OCI-M2 (cell line): ENCODE data around the gene PDCD2L.
A peak's percentile ranks its signal among the peaks of the same experiment; 100 is the strongest.
"Not testable (repeated sequence)": the region's sequence is repeated elsewhere in the genome, so short reads cannot be mapped to it uniquely, and the experiment has no call there.

Experiments
- DNase-seq: peaks from one replicate; lab custom pipeline; 2025; ENCODE audit not compliant: unreplicated experiment; lab: John Stamatoyannopoulos, UW

PDCD2L gene, protein sequence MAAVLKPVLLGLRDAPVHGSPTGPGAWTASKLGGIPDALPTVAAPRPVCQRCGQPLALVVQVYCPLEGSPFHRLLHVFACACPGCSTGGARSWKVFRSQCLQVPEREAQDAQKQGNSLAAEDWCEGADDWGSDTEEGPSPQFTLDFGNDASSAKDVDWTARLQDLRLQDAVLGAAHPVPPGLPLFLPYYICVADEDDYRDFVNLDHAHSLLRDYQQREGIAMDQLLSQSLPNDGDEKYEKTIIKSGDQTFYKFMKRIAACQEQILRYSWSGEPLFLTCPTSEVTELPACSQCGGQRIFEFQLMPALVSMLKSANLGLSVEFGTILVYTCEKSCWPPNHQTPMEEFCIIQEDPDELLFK

DNA sequence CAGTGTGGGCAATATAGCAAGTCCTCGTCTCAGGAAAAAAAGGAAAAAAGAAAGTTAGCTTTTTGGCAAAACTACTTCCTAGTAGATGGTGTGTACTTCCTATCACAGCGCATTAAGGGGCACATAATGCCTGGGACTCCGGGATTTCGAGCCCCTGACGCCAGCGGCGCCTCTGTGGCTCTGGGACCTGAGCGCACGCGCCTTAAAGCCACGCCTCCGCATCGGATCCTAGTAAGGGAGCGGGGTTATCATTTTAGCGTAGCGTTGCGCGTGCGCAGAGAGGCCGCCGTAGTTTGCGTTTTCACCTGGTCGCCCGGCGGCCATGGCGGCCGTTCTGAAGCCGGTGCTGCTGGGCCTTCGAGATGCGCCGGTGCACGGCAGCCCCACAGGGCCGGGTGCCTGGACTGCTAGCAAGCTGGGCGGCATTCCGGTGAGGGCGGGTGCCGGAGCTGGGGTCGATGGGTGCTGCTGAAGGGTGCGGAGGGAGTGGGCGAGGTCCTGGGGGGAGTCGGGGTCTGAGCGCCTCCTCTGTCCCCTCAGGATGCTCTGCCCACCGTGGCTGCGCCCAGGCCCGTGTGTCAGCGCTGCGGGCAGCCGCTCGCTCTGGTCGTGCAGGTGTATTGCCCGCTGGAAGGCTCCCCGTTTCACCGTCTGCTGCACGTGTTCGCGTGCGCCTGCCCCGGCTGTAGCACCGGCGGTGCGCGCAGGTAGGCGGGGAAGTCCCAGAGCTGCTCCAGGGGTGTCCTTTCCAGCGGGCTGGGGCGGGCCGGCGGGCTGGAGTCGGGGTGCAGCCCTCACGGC, at the start of gene PDCD2L:
TSS of gene PDCD2L (plus strand) at position 291 of the 801 bp plus-strand sequence. CDS start at position 323, 32 bp downstream.
- DNase-seq = peak; percentile 98

DNA sequence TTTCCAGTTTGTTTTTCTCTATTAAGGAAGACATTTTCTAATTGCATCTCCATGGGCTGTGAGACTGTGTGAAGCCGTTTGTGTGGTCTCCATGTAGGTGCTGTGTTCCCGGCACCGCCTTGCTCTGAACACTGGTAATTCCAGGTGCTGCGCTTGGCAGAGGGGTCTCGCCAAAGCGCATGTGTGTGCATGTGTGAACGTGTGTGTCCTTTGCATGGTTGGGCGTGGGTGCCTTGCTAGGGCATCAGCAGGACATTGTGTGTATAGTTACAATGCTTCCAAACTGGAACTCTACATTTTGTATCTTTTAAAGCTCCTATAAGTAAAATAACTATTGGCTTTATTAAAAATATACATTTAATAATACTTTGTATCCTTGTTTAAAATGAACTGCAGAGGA, 49.0 kb upstream of the PDCD2L start:
- no peak for DNase-seq

DNA sequence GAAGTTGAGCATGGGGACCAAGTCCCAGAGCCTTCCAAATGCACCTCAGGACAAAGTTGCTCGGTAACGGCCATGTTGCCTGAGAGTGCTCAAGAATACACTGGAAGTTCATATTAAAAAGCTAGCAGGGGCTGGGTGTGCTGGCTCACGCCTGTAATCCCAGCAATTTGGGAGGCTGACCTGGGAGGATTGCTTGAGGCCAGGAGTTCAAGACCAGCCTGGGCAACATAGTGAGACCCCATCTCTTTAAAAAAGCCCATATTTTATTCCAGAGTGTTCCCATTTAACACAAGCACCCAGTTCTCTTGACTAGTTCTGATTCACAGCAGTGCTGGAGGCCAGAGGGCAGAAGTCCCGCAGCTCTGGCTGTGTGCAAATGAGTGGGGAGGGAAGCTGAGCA, 47.3 kb upstream of the PDCD2L start:
- no peak for DNase-seq

DNA sequence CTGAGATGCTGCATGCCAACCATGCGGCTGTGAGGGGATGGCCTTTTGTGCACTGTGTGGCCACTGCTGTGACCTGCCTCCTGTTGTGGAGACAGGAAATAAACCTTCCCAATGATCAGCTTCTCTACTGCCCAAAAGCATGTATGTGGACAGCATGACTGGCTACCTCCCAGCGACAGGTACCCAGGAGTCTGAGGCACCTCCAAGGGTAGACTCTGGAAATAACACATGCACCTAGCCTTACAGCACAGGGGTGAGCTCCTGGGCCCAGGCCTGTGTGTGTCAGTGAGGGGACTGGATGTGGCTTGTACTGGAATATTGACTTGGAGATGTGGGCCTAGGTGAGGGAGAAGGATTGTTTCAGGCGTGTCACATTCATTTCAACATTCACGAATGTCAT, 46.8 kb upstream of the PDCD2L start:
- no peak for DNase-seq

DNA sequence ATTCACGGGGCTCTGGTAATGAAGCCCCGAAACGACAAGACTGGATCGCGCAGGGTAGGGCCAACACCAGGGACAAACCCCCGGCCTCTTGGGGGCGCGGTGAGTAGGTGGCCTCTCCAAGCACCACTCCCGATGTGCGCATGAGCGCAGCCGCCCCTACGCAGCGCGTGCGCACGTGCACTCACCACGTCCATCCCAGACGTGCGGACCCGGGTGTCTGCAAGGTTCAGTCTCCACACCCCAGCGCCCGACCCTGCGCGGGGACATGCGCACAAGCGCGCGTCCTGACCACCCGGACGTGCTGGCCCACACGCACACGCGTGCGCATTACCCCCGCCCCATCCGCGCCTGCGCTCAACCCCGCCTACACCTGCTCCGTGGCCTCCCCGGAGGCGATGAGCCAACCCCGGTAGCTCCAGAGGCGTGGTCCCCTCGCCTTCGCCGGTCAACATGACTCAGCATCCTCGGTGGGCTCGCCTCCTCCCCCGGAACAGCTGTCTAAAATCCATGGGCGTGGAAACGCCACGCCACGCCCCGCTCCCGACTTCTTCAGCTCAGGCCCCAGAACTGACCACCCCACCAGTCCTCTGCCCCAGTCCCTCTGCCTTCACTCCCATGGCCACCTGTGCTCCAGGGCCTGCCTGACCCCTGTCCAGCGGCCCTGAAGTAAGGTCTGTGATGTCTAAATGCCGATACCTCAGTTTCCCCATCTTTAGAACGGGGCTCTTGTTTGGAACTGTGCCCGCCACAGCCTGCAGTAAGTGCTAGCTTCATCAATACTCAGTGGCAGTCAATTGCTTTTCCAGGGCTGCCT, 44.9 kb upstream of the PDCD2L start:
- DNase-seq = peak; percentile 99

DNA sequence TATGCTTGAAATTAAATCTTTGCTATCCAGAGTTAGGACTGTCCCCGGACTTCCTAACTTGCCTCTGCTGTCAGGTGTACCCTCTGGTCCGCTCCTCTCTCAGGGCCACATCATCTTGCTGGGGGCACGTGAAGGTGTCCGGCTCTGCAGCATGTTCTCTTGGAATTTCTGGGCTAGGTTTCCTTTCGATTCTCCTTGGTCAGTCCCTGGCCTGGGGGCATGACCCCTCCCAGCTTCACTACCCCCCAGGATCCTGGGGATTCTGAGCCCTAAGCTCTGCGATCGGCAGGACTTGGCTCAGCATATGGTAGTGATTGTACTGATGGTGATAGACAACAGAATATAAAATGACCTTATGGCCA, 44.3 kb upstream of the PDCD2L start:
- DNase-seq = no peak

DNA sequence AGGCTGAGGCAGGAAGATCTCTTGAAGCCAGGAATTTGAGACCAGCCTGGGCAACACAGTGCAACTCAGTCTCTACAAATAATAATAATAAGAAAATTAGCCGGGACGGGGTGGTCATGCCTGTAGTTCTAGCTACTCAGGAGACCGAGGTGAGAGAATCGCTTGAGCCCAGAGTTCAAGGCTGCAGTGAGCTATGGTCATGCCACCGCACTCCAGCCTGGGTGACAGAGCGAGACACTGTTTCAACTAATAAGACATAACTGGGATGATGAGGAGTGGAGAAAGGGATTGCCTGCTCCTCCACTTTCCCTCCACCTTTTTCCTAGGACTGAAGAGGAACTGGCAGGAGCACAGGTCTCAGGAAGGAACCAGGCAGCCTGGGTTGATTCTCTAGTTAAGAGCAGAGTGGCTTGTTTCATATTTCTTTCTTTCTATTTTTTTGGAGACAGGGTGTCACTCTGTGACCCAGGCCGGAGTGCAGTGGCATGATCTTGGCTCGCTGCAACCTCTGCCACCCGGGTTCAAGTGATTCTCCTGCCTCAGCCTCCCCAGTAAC, 43.8 kb upstream of the PDCD2L start:
- no peak for DNase-seq

DNA sequence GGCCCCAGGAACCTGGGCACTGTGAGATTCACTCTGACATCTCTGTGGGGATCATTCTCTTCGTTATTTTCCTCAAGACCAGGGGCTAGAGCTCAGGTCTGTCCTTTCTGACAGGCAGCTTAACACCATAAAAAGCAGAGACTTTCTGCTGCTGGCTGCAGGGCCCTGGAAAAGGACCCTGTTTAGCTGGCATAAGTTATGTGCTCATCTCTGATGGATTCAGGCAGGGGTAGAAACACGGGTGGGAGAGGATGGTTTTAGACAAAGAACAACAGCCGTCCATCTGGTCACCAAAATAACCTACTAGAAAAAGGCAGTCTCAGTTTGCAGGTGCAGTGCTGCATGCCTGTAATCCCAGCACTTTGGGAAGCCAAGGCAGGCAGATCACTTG, 41.5 kb upstream of the PDCD2L start:
- no peak for DNase-seq

DNA sequence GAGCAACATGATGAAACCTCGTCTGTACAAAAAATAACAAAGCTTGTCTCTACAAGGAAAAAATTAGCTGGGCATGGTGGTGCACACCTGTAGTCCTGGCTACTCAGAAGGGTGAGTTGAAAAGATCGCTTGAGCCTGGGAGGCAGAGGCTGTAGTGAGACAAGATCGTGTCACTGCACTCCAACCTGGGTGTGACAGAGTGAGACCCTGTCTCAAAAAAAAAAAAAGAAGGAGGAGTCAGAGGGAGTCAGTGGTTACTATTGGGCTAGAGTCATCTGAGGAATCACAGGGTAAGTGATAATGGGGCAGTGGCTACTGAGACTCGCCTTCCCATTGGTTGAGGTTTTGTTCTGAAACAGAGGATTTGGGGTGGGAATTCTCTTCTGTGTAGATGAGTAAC, 41.1 kb upstream of the PDCD2L start:
- peak; percentile 64 for DNase-seq

DNA sequence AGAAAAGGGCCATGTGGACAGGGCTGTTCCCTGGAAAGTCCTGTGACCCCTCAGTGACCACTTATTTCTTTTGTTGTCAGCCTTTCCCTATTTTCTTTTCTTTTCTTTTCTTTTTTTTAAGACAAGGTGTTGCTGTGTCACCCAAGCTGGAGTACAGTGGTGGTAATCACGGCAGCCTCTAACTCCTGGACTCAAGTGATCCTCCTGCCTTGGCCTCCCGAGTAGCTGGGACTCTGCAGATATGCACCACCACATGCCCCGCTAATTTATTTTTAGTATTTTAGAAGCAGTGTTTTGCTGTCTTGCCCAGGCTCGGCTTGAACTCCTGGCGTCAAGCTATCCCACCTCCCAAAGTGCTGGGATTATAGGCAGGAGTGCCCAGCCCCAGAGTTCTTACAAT, 40.3 kb upstream of the PDCD2L start:
- no peak for DNase-seq

DNA sequence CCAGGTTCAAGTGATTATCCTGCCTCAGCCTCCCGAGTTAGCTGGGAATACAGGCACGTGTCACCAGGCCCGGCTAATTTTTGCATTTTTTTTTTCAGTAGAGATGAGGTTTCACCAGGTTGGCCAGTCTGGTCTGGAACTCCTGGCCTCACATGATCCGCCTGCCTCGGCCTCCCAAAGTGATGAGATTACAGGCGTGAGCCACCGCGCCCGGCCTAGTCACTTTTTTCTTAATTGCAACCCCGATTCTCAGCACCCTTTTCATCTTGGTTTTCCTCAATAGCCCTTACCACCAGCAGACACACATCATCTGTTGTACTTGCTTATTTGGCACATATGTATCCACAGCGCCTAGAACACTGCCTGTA, 39.8 kb upstream of the PDCD2L start:
- no peak for DNase-seq

DNA sequence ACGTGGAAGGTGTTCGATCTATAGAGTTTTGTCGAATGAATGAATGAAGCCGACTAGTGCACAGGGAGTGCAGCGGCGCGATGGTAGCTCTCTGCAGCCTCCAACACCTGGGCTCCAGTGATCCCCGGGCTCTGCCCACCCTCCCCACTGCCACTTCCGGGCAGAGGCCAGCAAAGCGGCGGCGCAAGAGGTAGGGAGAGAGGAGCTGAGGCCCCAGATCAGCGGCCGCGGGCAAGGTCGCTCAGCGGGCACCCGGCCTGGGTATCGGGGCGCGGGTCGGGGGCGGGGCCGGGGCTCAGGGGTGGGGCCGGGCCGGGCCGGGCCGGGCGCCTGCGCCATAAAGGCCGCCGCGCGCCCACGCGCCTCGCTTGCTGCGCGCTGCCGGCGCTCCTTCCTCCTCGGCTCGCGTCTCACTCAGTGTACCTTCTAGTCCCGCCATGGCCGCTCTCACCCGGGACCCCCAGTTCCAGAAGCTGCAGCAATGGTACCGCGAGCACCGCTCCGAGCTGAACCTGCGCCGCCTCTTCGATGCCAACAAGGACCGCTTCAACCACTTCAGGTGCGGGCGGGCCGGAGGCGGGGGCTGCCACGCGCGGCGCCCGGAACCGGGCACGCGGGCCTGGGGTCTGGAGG, 39.3 kb upstream of the PDCD2L start, which contains the start of gene GPI:
TSS of gene GPI (plus strand) at position 367 of the 633 bp plus-strand sequence. CDS start at position 438, 71 bp downstream.
- peak; percentile 80 for DNase-seq

DNA sequence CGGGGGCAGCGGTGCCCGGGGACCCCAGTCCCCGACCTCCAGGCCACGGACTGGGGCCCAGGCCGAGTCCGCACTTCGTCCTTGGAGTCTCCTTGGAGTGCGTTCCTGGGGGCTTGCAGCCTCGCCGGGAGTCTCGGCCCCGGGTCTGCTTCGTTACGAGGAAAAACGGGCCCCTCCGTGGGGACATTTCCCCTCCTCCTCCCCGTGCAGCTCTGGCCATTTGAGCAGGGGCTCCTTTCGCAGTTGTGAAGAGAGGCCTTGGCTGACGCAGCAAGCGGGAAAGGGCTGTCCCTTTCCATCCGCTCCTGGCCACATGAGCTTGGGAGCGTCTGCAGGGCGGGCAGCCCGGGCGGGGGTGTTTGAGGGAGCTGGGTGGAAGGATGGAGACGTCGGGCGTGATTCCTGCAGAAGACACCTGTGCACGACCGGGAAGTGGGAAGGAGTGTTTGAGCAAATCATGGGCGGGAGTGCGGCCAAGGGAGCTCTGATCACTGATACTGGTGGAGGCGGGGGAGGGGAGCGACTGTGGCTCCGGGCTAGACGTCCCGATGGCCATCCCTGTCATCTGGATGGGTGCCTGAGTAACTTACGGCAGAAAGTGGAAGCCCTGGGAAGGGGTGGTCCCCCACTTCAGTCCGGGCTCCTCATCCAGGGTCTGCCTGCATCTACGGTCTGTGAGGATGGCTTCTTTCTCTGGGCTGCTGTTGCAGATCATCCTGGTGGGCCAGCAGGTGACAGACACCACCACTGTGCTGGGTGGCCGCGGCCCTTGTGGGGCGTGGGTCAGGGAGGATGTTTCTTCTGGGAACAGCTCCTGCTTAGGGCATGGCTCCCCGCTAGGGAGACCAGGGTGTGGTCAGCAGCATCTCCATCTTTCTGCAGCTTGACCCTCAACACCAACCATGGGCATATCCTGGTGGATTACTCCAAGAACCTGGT, 38.5 kb upstream of the PDCD2L start:
- no peak for DNase-seq

DNA sequence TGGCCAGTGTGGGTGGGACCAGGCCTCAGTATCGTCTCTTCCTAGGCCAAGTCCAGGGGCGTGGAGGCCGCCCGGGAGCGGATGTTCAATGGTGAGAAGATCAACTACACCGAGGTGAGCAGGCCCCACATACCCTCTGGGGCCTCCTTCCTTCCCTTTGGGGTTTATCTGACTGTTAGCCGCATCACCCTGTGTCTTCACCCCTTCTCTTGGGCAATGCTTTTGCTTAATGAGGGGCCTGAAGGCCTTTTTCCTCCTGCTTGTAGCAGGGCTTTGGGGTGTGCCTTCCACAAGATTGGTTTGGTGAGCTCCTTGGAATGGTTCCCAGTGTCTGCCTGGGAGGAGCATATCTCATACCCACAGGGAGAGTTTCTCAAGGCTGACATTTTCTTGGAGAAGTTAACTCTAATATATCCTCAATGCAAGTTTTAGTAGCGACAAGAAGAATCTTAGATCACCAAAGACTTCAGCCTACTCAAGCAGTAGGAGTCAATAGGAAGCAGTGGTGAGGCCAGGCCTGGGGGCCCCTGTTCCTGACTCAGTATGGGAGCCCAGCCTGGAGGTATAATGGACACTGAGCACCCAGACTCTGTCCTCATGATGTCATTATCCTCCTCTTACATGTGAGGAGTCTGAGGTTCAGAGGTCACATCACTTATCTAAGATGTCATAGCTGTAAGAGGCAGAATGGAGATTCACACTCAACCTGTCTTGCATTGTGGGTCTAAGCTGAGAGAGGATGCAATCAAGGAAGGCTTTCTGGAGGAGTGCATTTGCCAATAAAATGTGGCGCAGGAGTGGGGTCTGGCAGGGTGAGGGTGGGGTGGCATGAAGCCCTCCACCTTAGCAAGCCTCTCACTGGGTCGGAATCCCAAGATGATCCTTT, 37.2 kb upstream of the PDCD2L start:
- no peak for DNase-seq

DNA sequence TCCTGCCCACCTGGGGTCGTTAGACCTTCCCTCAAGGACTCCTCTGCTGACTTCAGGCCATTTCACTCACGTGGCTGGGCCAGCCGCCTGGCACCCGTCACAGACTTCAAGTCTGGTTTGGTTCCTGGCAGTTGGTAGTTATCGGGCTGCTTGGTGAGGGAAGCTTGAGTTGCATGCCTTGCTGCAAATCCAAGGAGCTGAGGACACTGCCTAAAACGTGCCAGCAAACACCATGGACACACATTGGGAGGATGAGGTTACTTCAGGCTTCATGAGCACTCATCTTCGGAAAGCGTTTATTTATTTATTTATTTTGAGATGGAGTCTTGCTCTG, 36.6 kb upstream of the PDCD2L start:
- DNase-seq = no peak

DNA sequence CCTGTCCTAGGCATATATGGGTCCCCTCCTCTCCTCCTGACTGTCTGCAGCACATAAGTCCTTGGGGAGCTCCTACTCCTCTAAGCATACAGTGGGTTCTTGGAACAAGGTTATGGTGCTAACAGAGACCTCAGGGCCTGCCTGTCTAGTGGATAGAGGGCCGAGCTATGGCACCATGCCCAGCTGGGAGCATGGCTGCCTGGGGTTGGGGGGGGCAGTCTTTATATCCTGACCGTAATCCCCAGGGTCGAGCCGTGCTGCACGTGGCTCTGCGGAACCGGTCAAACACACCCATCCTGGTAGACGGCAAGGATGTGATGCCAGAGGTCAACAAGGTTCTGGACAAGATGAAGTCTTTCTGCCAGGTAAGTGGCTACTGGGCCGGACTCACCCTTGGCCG, 35.9 kb upstream of the PDCD2L start:
- no peak for DNase-seq

DNA sequence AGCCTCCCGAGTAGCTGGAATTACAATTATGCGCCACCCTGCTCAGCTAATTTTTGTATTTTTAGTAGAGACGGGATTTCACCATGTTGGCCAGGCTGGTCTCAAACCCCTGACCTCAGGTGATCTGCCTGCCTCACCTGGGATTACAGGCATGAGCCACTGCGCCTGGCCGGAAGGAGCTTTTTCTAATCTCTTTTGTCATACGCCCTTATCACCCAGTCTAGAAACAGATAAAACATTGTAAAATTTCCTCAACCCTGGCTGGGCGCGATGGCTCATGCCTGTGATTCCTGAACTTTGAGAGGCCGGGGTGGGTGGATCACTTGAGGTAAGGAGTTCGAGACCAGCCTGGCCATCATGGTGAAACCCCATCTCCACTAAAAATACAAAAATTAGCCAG, 35.0 kb upstream of the PDCD2L start:
- not testable (repeated sequence) for DNase-seq

DNA sequence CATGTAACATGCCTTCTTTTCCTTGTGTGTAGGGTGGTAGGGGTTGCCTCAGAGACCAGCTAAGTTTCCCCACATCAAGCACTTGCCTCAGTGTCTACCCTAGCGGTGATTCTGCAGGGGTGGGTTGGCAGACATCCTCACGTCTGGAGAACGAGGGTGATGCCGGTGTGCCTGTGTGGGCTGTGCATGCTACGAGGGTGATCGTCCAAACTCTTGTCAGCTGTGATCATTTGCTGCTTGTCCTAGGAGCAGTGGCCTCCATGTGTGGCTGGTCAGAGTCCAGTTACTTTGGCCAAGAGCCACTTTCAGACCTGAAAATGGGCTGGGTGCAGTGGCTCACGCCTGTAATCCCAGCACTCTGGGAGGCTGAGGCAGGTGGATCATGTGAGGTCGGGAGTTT, 34.1 kb upstream of the PDCD2L start:
- DNase-seq = no peak

DNA sequence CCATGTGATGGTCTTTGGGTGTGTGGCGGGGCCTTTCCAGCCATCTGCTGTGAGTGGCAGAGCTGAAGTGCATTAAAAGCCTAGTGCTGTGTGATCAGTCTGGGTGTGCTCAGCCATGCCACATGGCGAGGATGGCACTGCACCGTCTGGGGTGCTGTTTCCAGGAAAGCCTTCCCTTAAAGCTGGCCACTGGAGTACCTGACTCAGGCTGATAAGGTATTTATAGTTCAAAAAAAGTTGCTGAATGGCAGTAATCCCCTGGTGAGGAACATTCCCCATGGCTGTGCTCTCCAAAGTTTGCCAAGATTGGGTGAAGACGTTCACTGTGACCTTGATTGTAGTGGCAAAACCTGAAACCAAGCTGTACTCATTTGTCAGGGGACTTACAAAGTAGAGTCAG, 33.2 kb upstream of the PDCD2L start:
- DNase-seq = no peak
